Activated CD8-positive, alpha-beta memory T cell treated with anti-CD3 and anti-CD28 coated beads for 48 hours (primary cell): ENCODE results near the gene CD300LF.

Source experiments
- DNase-seq, 3 experiments: peaks; one replicate each; pipeline ENCODE4 v3.0.0-alpha.2; 2020; ENCODE audit warnings: low read depth in 2 of 3, low spot score in 2 of 3

The CD300LF gene

GRCh38 chr17:74746376-74746775, 33.7 kb upstream of the CD300LF start:
- DNase-seq = no peak

- DNase-seq = no peak
These were observed 32.9 kb upstream of the CD300LF start for GRCh38 chr17:74745548-74746177.

- peak in 2 of 3 experiments; percentile 89 to 93 for DNase-seq
These were observed 32.2 kb upstream of the CD300LF start for GRCh38 chr17:74744714-74745547.

DNA sequence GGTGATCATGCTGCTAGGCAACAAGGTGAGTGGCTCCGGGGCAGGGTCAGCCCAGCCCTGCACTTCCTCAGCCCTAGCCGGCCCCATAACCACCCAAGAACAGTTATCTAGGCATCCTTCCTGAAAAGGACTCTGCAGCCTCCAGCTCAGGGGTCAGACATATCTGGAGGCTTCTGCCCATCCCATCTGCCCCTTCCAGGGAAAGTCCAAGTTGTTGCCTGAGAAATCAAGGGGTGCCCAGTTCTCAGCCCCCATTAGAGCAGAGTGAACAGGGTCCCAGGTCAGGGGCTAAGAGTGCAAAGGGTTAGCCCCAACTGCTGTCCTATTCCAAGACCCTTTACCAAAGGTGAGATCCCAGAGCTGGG, 31.6 kb upstream of the CD300LF start:
- DNase-seq = no peak

GRCh38 chr17:74743755-74744154, 31.0 kb upstream of the CD300LF start:
- DNase-seq = no peak

- no peak for DNase-seq
These were observed 30.3 kb upstream of the CD300LF start for GRCh38 chr17:74742978-74743545.

DNA sequence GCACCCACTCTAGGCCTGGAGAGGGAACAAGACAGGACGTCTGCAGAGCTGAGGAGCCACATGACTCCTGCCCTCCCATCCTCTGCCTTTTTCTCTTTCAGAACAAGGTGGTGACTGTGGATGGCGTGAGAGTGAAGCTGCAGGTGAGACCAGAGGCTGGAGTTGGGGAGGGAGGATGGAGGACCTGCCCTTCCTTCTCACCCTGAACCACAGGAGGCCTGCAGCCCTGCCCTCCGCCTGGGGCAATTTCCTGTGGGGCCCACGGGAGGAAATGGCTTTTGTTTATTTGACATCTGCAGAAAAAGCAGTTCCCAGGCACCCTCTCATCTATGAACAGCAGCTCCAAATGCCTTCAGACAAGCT, 29.4 kb upstream of the CD300LF start:
- DNase-seq = no peak

- no peak for DNase-seq
These were observed 28.1 kb upstream of the CD300LF start for GRCh38 chr17:74740641-74741387.

GRCh38 chr17:74740173-74740572, 27.4 kb upstream of the CD300LF start:
- no peak for DNase-seq

- no peak for DNase-seq
These were observed 26.6 kb upstream of the CD300LF start for GRCh38 chr17:74739227-74739831.

DNA sequence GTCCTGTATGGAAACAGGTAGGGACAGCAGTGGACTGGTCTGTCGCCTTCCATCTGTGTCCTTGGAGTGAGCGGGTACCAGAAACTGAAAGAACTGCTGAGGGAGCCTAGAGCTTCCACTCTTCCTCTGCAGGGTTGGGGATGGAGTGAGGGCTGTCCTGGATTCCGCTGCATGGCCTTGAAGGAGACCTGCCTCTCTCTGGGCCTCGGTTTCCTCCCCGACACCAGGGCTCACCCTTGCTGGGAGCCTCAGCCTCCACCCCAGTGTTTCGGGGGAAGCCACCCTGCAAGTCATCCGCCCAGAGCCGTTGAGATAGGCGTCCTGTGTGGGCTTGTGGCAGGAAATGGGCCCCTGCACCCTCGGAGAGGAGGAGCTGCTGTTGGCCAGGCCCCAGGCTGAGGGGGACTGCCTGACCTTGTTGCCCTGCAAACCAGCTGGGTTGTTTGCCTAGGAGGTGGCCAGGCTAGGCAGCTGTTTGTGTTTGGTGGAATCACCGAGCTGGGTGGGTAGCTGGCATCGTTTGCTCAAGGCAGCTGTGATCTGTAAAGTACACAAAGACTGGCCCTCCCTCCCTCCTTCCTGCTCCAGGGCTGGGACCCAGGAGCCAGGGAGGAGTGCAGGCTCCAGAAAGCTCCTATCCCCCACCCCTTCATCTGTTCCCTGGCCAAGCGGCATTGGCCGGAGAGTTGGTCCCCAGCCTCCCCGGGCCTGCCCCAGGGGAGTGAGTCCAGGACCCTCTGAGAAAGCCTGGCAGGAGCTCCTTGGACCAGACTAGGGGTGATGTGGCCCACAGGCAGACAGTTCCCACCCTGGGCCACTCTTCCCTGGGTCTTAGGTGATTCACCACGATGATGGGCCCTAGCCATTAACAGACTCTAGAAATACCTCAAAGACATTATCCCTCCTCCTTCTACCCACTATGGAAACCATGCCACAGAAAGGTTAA, 25.6 kb upstream of the CD300LF start:
- peak in 1 of 3 experiments; percentile 57 for DNase-seq

DNA sequence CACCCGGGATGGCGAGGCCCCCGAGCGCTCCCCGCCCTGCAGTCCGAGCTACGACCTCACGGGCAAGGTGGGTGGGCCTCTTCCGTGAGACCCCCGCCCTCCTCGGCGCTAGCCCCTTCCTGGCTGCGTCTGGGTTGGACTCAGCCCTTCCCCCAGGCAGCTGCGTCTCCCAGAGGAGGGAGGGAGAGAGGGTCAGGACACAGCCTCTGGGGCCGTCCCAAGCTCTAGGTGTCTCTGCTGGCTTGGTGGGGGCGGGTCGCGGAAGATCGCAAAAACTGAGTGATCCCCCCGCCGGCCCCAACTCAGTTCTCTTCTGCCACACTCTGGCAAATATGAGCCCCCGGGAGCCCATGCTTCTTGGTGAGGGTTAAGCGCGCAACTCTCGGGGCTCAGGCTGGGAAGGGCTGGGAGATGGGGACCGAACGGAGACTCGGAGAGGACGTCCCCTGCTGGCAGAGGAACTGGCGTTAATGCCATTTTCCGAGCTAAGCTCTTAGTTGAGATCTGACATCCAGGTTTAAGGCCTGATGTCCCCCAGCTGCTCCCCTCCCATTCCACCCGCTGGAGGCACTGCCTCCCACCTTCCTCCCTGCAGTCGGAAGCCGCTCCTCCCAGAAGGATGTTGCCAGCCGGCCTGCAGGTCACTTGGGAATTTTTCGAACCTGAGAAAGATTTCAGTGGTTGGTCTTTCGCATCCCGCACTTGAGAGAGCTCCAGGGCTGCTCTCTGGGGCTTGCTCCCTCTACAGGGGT, 24.8 kb upstream of the CD300LF start:
- no peak for DNase-seq

GRCh38 chr17:74736513-74737298, 24.0 kb upstream of the CD300LF start, which contains the start of gene RAB37:
RAB37 (plus strand) TSS chr17:74737256; CDS start chr17:74737273, 17 bp downstream.
- DNase-seq = no peak

DNA sequence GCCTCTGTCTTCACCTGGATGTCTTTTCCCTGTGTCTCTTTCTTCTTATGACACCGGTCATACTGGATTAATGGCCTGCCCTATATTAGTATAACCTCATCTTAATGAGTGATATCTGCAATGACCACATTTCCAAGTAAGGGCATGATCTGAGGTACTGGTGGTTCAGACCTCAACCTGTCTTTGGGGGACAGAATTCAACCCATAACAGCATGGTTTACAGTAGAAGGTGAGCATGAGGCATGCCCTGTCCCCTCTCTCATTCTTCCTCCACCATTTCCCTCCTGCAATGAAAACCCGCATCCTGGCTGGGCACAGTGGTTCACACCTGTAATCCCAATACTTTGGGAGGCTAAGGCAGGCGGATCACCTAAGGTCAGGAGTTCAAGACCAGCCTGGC, 21.5 kb upstream of the CD300LF start:
- DNase-seq = no peak

- no peak for DNase-seq
These were observed 20.8 kb upstream of the CD300LF start for GRCh38 chr17:74733365-74734122.

GRCh38 chr17:74732042-74732867, 19.5 kb upstream of the CD300LF start:
- no peak for DNase-seq

DNA sequence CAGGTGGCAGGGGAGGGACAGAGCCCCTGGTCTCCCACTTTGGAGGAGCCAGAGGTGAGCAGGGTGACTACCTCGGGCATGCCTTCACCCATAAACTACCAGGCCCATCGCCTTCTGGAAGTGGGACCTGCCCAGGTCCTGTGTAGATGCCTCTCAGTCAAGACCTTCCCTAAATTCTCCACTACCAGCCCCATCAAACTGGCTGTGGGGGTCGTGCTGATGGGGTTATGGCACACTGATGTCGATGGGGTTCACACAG, 18.6 kb upstream of the CD300LF start:
- no peak for DNase-seq
